Measurements from ENCODE around the gene LRRC36. TPM values are rescaled to one million over a fixed set of nuclear protein-coding genes. Genes with fewer than 3 reads are reported as not detected.

The LRRC36 gene
- total and polyA plus RNA-seq, 2 donors (not counting 3 experiments of a cell fraction or from before 2014, with no cell fraction given), result 0.30 to 2.0 TPM

GRCh38 chr16:67421030-67421429, 94.4 kb downstream of the LRRC36 start:
- peaks cover 2% of the 10 kb centered on the region for H3K4me1 ChIP-seq (ENCODE audit: control insufficient read depth, extremely low read depth, insufficient read depth, low read length)
- no peaks in the 10 kb centered on the region for H3K9me1 ChIP-seq (replicated peaks; ENCODE audit: control insufficient read depth, extremely low read depth, insufficient read depth, low read length)
- no peak for FAIRE-seq
- DNase-seq (ENCODE audit: low read depth, low spot score), result no peak
- H3K27ac ChIP-seq (ENCODE audit: insufficient read depth, low read depth, low read length), result no peak overlapping the region
- no peak overlapping the region for H3K9ac ChIP-seq (replicated peaks; ENCODE audit: extremely low read depth, insufficient read depth, low read length)
- H3K9me3 ChIP-seq (replicated peaks; ENCODE audit: control insufficient read depth, insufficient read depth, low read length), result no peaks in the 10 kb centered on the region
- no peak overlapping the region for H3K4me2 ChIP-seq (ENCODE audit: insufficient read depth, low read length)
- no peak overlapping the region for H3K4me3 ChIP-seq (replicated peaks in 1 of 3; ENCODE audit: insufficient read depth in 1 of 3, low read depth in 1 of 3, low read length in 3 of 3)
- H2AFZ ChIP-seq (ENCODE audit: low read depth, low read length), result no peak overlapping the region
- TF ChIP-seq POLR2A (IDR thresholded peaks at IDR 0.05; ENCODE audit: low read depth, low read length) (no peak), JUN (IDR thresholded peaks at IDR 0.05; ENCODE audit: borderline replicate concordance, insufficient read depth, insufficient read length, low read depth) (no peak), FOS (IDR thresholded peaks at IDR 0.05; ENCODE audit: borderline replicate concordance, insufficient read depth, low read length) (no peak), EZH2 (IDR thresholded peaks at IDR 0.05; ENCODE audit: borderline replicate concordance, low read depth, low read length, severe bottlenecking) (no peak), CTCF (IDR thresholded peaks at IDR 0.05; ENCODE audit: extremely low read depth in 1 of 2, insufficient read depth in 1 of 2, low read depth in 1 of 2, low read length in 2 of 2) (no peak), MAX (IDR thresholded peaks at IDR 0.05; ENCODE audit: insufficient read depth, insufficient read length) (no peak), GATA2 (IDR thresholded peaks at IDR 0.05; ENCODE audit: insufficient read depth, insufficient read length, low read depth, low read length) (no peak), MYC (IDR thresholded peaks at IDR 0.05; ENCODE audit: low read depth, low read length) (no peak), POLR2AphosphoS5 (IDR thresholded peaks at IDR 0.05; ENCODE audit: insufficient read depth, low read depth, low read length) (no peak)
- no peaks in the 10 kb centered on the region for H4K20me1 ChIP-seq (replicated peaks; ENCODE audit: control insufficient read depth, extremely low read depth, insufficient read depth, low read length)
- H3K79me2 ChIP-seq (ENCODE audit: control insufficient read depth, insufficient read depth, low read length), result no peaks in the 10 kb centered on the region
- H3K36me3 ChIP-seq (ENCODE audit: control insufficient read depth in 2 of 2, extremely low read depth in 1 of 2, insufficient read depth in 2 of 2, low read length in 2 of 2), result no peaks in the 10 kb centered on the region
- BruUV-seq (replicated peaks), result no TSS peak
- POLR2A ChIA-PET, result no interaction called here
- H3K27me3 ChIP-seq (ENCODE audit: control insufficient read depth in 2 of 2, insufficient read depth in 2 of 2, low read length in 2 of 2), result peaks cover 20 to 29% of the 10 kb centered on the region in 2 experiments
- CTCF ChIA-PET, result interaction anchor here (1.0 to 9.0 kb wide), 2 partner anchors 22 to 43 kb away, joined by 5 to 201 read pairs; no protein-coding TSS in a partner anchor
- dilution Hi-C loops (cut with MboI; ENCODE audit: extremely low pct_ligation_motif_present, low sequenced_read_pairs) (no loop called here), intact Hi-C loops (cut with micrococcal nuclease) (no loop called here)
